Spleen (tissue), 7 donors: ENCODE results near the gene EXOC4.

ENCODE experiments used
- CTCF ChIP-seq, 11 experiments: fragments of 200-600 bp in 7 of 11; fragments of 450-650 bp in 4 of 11; sonication (generic) in 4 of 11; IDR thresholded peaks in 8 of 11; conservative IDR thresholded peaks in 3 of 11; 1 replicate in 7 of 11; 2 replicates in 4 of 11; pipeline versions ENCODE4 v1.4.0 to v1.8.0; 2016 to 2021; ENCODE audit warnings: antibody characterized with exemption in 11 of 11, inconsistent platforms in 4 of 11, mild to moderate bottlenecking in 1 of 11
- POLR2A ChIP-seq, 3 donors: fragments of 450-650 bp; IDR thresholded peaks; one replicate each; pipeline ENCODE4 v1.5.1; 2017; ENCODE audit warnings: antibody characterized with exemption in 3 of 3, mild to moderate bottlenecking in 1 of 3
- POLR2AphosphoS5 ChIP-seq, 3 donors: sonication (generic); formaldehyde crosslinking; IDR thresholded peaks; one replicate each; pipeline ENCODE4 v1.5.1; 2017; ENCODE audit warnings: antibody characterized with exemption in 3 of 3
- donor health status: DM: no; HTN: no; CAD: no; lungs with moderate emphysema.
- donor health status: DM: no; HTN: no; CAD: no.
- donor health status: DM: no; HTN: no; CAD: no.

GRCh38 chr7:133706016-133706415, 453.1 kb downstream of the EXOC4 start:
- TF ChIP-seq POLR2A (IDR thresholded peaks at IDR 0.05) (no peak), POLR2AphosphoS5 (IDR thresholded peaks at IDR 0.05) (no peak), CTCF (IDR thresholded peaks at IDR 0.05 in 8 of 11, conservative IDR thresholded peaks at IDR 0.05 in 3 of 11) (no peak)
